ENCODE results near the gene PSMD1.
"Not testable (repeated sequence)": the region's sequence is repeated elsewhere in the genome, so short reads cannot be mapped to it uniquely, and the experiment has no call there.

Gene PSMD1
- total RNA-seq: 64.9 reads per million, percentile 74 among the genes with 10 or more reads in this experiment

- peak; percentile 90 for DNase-seq
These were observed at the start of gene PSMD1 for GRCh38 chr2:231056453-231057416. TSS of gene PSMD1 (plus strand) at chr2:231056867. CDS start at chr2:231057026, 159 bp downstream.

GRCh38 chr2:231007286-231008098 lies 49.2 kb upstream of the PSMD1 start:
- no peak for DNase-seq

GRCh38 chr2:231008131-231008530 lies 48.5 kb upstream of the PSMD1 start:
- DNase-seq: no peak

GRCh38 chr2:231009236-231009919 lies 47.3 kb upstream of the PSMD1 start:
- DNase-seq: no peak

- DNase-seq: no peak
These were observed 46.4 kb upstream of the PSMD1 start for GRCh38 chr2:231010201-231010730.

GRCh38 chr2:231011526-231011925 lies 45.1 kb upstream of the PSMD1 start:
- DNase-seq: no peak

GRCh38 chr2:231012463-231012862 lies 44.2 kb upstream of the PSMD1 start:
- no peak for DNase-seq

GRCh38 chr2:231013820-231014219 lies 42.8 kb upstream of the PSMD1 start:
- DNase-seq: no peak

- no peak for DNase-seq
These were observed 41.2 kb upstream of the PSMD1 start for GRCh38 chr2:231015478-231015877.

GRCh38 chr2:231015926-231016325 lies 40.7 kb upstream of the PSMD1 start:
- no peak for DNase-seq

- DNase-seq: no peak
These were observed 40.0 kb upstream of the PSMD1 start for GRCh38 chr2:231016566-231017230.

- DNase-seq: no peak
These were observed 39.5 kb upstream of the PSMD1 start for GRCh38 chr2:231017231-231017598.

GRCh38 chr2:231018184-231018583 lies 38.5 kb upstream of the PSMD1 start:
- no peak for DNase-seq

- DNase-seq: not testable (repeated sequence)
These were observed 31.6 kb upstream of the PSMD1 start for GRCh38 chr2:231025059-231025458.

- DNase-seq: no peak
These were observed 27.8 kb upstream of the PSMD1 start for GRCh38 chr2:231028889-231029288.

- no peak for DNase-seq
These were observed 27.1 kb upstream of the PSMD1 start for GRCh38 chr2:231029563-231029962.

- DNase-seq: no peak
These were observed 25.9 kb upstream of the PSMD1 start for GRCh38 chr2:231030725-231031124.

- no peak for DNase-seq
These were observed 24.0 kb upstream of the PSMD1 start for GRCh38 chr2:231032575-231033140.

- DNase-seq: no peak
These were observed 23.2 kb upstream of the PSMD1 start for GRCh38 chr2:231033147-231034132.

GRCh38 chr2:231034291-231034882 lies 22.3 kb upstream of the PSMD1 start:
- no peak for DNase-seq

All from effector CD4-positive, alpha-beta T cell (primary cell).